HepG2 (cell line): ENCODE data around the gene PRM2. TPM values are rescaled to one million over a fixed set of nuclear protein-coding genes. Genes with fewer than 3 reads are reported as not detected.

Experiments used
- ASH2L ChIP-seq: fragments of 300-600, 200-600 bp; sonication (generic); IDR thresholded peaks from 2 replicates; pipeline ENCODE4 v1.7.0; 2017; ENCODE audit warnings: low read depth, mild to moderate bottlenecking, moderate library complexity, mixed read lengths, low read length; ENCODE audit not compliant: insufficient read length
- HDAC2 ChIP-seq: sonication (generic); formaldehyde crosslinking; IDR thresholded peaks from 2 replicates; pipeline ENCODE4 v1.4.0; 2020; ENCODE audit warnings: missing genetic modification reagents
- KAT8 ChIP-seq: IDR thresholded peaks from 2 replicates; pipeline ENCODE4 v1.6.1; 2016; ENCODE audit warnings: missing genetic modification reagents, missing compliant biosample characterization
- MYPOP ChIP-seq: sonication (generic); formaldehyde crosslinking; IDR thresholded peaks from 2 replicates; pipeline ENCODE4 v1.8.1; 2023; ENCODE audit warnings: mild to moderate bottlenecking, moderate library complexity, missing genetic modification reagents
- SIN3A ChIP-seq: IDR thresholded peaks from 2 replicates; pipeline ENCODE4 v1.6.1; 2011; ENCODE audit warnings: low read depth, mild to moderate bottlenecking, control low read depth, low read length, borderline replicate concordance
- TAF1 ChIP-seq: sonication (generic); formaldehyde crosslinking; IDR thresholded peaks from 2 replicates; pipeline ENCODE4 v1.4.0; 2020; ENCODE audit warnings: missing genetic modification reagents
- ZBTB14 ChIP-seq: sonication (generic); formaldehyde crosslinking; IDR thresholded peaks from 2 replicates; pipeline ENCODE4 v1.4.0; 2020; ENCODE audit warnings: missing genetic modification reagents
- ZBTB20 ChIP-seq: sonication (generic); formaldehyde crosslinking; IDR thresholded peaks from 2 replicates; pipeline ENCODE4 v1.8.1; 2023; ENCODE audit warnings: missing genetic modification reagents, low read depth, mild to moderate bottlenecking, borderline replicate concordance
- ZBTB40 ChIP-seq, 2 experiments: fragments of 450-650 bp in 1 of 2; sonication (generic) in 1 of 2; formaldehyde crosslinking in 1 of 2; IDR thresholded peaks; 2 replicates each; pipeline versions ENCODE4 v1.6.1 to v1.8.0; 2016 to 2022; ENCODE audit warnings: antibody characterized with exemption in 1 of 2, mild to moderate bottlenecking in 1 of 2, missing genetic modification reagents in 1 of 2
- ZBTB8A ChIP-seq: sonication (generic); formaldehyde crosslinking; IDR thresholded peaks from 2 replicates; pipeline ENCODE4 v1.4.0; 2020; ENCODE audit warnings: mild to moderate bottlenecking, low read depth, missing genetic modification reagents, borderline replicate concordance
- ZFP82 ChIP-seq: sonication (generic); formaldehyde crosslinking; IDR thresholded peaks from 2 replicates; pipeline ENCODE4 v1.5.1; 2020; ENCODE audit warnings: mild to moderate bottlenecking, missing genetic modification reagents, borderline replicate concordance
- ZNF274 ChIP-seq: sonication (generic); formaldehyde crosslinking; IDR thresholded peaks from 2 replicates; pipeline ENCODE4 v1.5.1; 2020; ENCODE audit warnings: mild to moderate bottlenecking, missing genetic modification reagents
- ZNF556 ChIP-seq: sonication (generic); formaldehyde crosslinking; IDR thresholded peaks from 2 replicates; pipeline ENCODE4 v1.4.0; 2020; ENCODE audit warnings: mild to moderate bottlenecking, missing genetic modification reagents, borderline replicate concordance
- ZNF557 ChIP-seq: sonication (generic); formaldehyde crosslinking; IDR thresholded peaks from 2 replicates; pipeline ENCODE4 v1.4.0; 2020; ENCODE audit warnings: missing genetic modification reagents
- ZNF589 ChIP-seq: sonication (generic); formaldehyde crosslinking; conservative IDR thresholded peaks from 2 replicates; pipeline ENCODE4 v1.8.0; 2022; ENCODE audit warnings: mild to moderate bottlenecking, moderate library complexity, missing genetic modification reagents
- ZNF878 ChIP-seq: sonication (generic); formaldehyde crosslinking; IDR thresholded peaks from 2 replicates; pipeline ENCODE4 v1.8.1; 2023; ENCODE audit warnings: mild to moderate bottlenecking, missing genetic modification reagents, moderate library complexity
- polyA plus RNA-seq, 8 experiments: library from polyadenylated mRNA; depleted of rRNA in 3 of 8; stranded (reverse) in 7 of 8; unstranded in 1 of 8; fragments of >200 nt; fragmentation: Illumina TruSeq in 4 of 8; extraction: Trizol in 4 of 8; gene quantifications; 2 replicates each; pipeline versions ENCODE4 v1.2.1 to v1.2.3, GENCODE V29; 2011 to 2016; ENCODE audit warnings: low read depth in 4 of 8, missing spikeins in 1 of 8, mixed read lengths in 1 of 8; ENCODE audit not compliant: insufficient read depth in 1 of 8
- total RNA-seq, 5 experiments: library from RNA; depleted of rRNA; stranded (reverse); fragments of >200 nt; fragmentation: Illumina TruSeq; extraction: Trizol; gene quantifications; 2 replicates each; pipeline ENCODE4 v1.2.3, GENCODE V29; 2016; ENCODE audit warnings: low read depth in 1 of 5

The PRM2 gene
- total and polyA plus RNA-seq, 2 of the 13 experiments (the other 11 are each of a cell fraction or from before 2014, with no cell fraction given), result 0.54 TPM; not detected in 1

DNA sequence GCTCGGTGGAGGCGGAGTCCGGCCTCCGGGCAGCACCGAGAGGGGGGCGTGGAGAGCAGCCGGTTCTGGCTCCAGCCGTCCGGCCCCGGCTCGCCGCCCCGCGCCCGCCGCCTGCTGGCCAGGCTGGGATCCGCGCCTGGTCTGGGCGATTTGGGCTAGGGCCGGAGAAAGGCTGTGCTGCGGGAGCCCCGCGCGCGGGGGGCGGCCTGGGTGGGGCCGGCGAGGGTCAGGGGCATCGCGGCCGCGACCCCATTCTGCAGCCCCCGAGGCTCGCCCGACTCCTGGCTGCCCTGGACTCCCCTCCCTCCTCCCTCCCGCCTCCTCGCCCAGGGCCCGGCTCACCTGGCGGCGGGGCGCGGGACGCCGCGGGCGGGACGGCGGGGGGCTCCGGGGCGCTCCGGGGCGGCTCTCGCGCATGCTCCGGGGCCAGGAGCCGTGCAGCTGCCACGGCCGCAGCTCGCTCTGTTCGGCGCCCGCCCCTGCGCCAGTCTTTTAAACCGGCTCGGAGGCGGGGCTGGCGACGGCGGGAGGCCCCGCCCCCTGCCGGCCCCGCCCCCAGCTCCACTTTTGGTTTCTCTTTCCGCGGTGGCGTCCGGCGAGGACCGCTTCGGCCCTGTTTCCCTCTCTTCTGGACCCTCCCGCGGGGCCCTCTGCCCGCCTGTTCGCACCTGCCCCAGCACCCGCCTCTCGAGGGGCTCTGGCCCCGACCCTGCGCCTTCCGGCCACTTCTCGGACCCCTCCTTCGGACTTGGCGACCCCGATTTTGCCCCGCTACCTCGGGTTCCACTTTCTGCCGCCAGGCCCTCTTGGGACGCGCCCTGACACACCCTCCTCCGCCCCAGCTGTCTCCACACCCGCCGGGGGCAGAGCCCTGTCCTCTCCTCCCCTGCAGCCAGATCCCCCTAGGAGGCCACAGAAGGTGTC lies 20.3 kb downstream of the PRM2 start, which contains the start of gene SOCS1 (continued):
- peak; percentile 70; the same call in 1 of the 2 replicates for TF ChIP-seq MYPOP
- peak; percentile 35; the same call in 1 of the 2 replicates for TF ChIP-seq HDAC2 (CRISPR knock-in tag)
- TF ChIP-seq KAT8 (CRISPR knock-in tag), result peak; percentile 57
- peak; percentile 91 for TF ChIP-seq ASH2L
- 0 out of 2 replicates have a peak, but pooled peaks have one; percentile 59 for TF ChIP-seq ZNF556
- peak; percentile 8; the same call in 1 of the 2 replicates for TF ChIP-seq ZNF274
- TF ChIP-seq ZBTB8A (CRISPR knock-in tag), result no peak; the same call in 1 of the 2 replicates
- peak; percentile 94 for TF ChIP-seq ZNF589 (CRISPR knock-in tag)
- no peak for TF ChIP-seq ZBTB40 (IDR thresholded peaks at IDR 0.05)
- TF ChIP-seq ZBTB40 (CRISPR knock-in tag; IDR thresholded peaks at IDR 0.05), result peak; percentile 77; the same call in 1 of the 2 replicates
- peak; percentile 89; the same call in 1 of the 2 replicates for TF ChIP-seq SIN3A
- TF ChIP-seq ZBTB20, result 0 out of 2 replicates have a peak, but pooled peaks have one; percentile 10
- TF ChIP-seq ZBTB14 (CRISPR knock-in tag), result no peak; the same call in 1 of the 2 replicates
- 0 out of 2 replicates have a peak, but pooled peaks have one; percentile 65 for TF ChIP-seq ZNF557 (CRISPR knock-in tag)
- TF ChIP-seq ZFP82 (CRISPR knock-in tag), result no peak; the same call in none of the 2 replicates
- peak; percentile 91 for TF ChIP-seq TAF1 (CRISPR knock-in tag)
- no peak for TF ChIP-seq ZNF878
